Heart left ventricle (tissue), 13 donors: ENCODE data around the gene RGMA.

Experiments
- POLR2A ChIP-seq, 2 donors: fragments of 450-650 bp; IDR thresholded peaks; one replicate each; pipeline ENCODE4 v1.6.1; 2017; ENCODE audit warnings: antibody characterized with exemption in 2 of 2, mild to moderate bottlenecking in 2 of 2, moderate library complexity in 2 of 2
- TF ChIP-seq, protein P1 (sequence below), 12 donors: fragments of 200-600 bp; sonication (generic) in 4 of 12; IDR thresholded peaks; one replicate each; pipeline versions ENCODE4 v1.5.0 to v1.8.0; 2018 to 2022; ENCODE audit warnings: antibody characterized with exemption in 12 of 12, mild to moderate bottlenecking in 5 of 12
- donor health status: ischemic (EF 13 %, LVEDD 7.1; RV severe dilation, severe dysfunction).
- donor health status: DM: no; HTN: yes; CAD: no.
- donor health status: DM: no; HTN: no; CAD: no.
- donor health status: ischemic (EF 25% LVEDD 6.9; RV normal size, moderate dysfunction).
- donor health status: ischemic (EF 25% LVEDD 5.7; RV mildly dilated, moderate dysfunction).
- donor health status: ischemic (EF 35%, LVEDD 5.7; RV mildly dilated, moderate dysfunction).
- donor health status: nonischemic (EF 11% LVEDD 7.7; RV severe dilation, severe dysfunction).
- donor health status: DM: yes; HTN: yes; CAD: no.
- donor health status: PGD.
- donor health status: ischemic (EF 29% LVEDD 5.4; RV normal size, mild dysfunction).
- donor health status: nonischemic (EF 23%, LVEDD 6.1; RV moderate dilation, normal function).

- TF ChIP-seq, protein P1, sequence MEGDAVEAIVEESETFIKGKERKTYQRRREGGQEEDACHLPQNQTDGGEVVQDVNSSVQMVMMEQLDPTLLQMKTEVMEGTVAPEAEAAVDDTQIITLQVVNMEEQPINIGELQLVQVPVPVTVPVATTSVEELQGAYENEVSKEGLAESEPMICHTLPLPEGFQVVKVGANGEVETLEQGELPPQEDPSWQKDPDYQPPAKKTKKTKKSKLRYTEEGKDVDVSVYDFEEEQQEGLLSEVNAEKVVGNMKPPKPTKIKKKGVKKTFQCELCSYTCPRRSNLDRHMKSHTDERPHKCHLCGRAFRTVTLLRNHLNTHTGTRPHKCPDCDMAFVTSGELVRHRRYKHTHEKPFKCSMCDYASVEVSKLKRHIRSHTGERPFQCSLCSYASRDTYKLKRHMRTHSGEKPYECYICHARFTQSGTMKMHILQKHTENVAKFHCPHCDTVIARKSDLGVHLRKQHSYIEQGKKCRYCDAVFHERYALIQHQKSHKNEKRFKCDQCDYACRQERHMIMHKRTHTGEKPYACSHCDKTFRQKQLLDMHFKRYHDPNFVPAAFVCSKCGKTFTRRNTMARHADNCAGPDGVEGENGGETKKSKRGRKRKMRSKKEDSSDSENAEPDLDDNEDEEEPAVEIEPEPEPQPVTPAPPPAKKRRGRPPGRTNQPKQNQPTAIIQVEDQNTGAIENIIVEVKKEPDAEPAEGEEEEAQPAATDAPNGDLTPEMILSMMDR (IDR thresholded peaks at IDR 0.05), result no peak
- TF ChIP-seq POLR2A (IDR thresholded peaks at IDR 0.05), result no peak
Measured at GRCh38 chr15:92989470-92989869, 99.5 kb downstream of the RGMA start.
